ENCODE measurements around the gene VAV2. TPM values are rescaled to one million over a fixed set of nuclear protein-coding genes. Genes with fewer than 3 reads are reported as not detected.

Gene VAV2
- total RNA-seq, 1 donor from 2014 or later: 47.0 TPM

DNA sequence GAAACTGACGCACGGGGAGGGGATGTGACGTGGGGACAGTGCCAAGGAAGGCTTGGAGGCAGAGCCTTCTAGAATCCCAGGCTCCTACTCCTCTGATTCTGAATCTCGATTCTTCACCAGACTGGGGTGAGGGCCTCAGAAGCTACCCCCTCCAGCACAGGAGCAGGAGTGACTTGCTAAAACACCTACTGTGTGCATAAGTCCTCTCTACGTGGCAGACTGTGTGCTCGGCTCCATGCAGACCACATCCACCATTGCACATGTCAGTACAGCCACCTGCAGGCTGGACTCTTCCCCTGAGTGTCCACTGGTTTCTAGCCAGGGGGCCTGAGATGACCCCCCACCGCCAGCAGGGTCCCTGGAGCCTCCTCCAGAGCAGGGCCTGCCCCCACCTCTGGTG lies 182.8 kb downstream of the VAV2 start:
- Mint-ChIP-seq H3K4me3 (no peak overlapping the region), H3K27ac (ENCODE audit: unreplicated experiment) (no peak overlapping the region), H3K9me3 (no peaks in the 10 kb centered on the region), H3K36me3 (ENCODE audit: low read depth) (no peaks in the 10 kb centered on the region), H3K4me1 (no peaks in the 10 kb centered on the region), H3K27me3 (ENCODE audit: low read depth) (no peaks in the 10 kb centered on the region)
- DNase-seq (ENCODE audit: low read depth, low spot score): no peak
- TF ChIP-seq CTCF (conservative IDR thresholded peaks at IDR 0.05): no peak

DNA sequence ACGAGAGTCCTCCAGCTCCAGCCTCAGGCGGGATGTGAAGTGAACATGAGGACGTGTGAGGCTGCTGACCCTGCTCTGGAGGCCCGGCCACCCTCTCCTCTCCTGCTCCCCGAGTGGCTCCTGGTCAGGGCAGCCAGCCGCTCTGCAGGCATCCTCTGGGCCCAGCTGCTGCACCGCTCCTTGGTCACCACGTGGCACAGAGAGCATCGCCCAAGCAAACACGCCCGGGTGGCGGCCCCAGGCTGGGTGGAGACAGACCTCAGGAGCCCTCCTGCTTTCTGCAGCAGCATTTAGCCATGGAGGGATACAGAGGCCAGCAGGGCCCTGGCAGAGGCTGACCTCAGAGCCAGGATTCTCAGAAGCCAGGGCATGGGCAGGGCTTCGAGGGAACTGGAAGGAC lies 184.3 kb downstream of the VAV2 start:
- TF ChIP-seq CTCF (conservative IDR thresholded peaks at IDR 0.05): no peak
- DNase-seq (ENCODE audit: low read depth, low spot score): no peak
- no peaks in the 10 kb centered on the region for H3K4me1 Mint-ChIP-seq
- H3K4me3 Mint-ChIP-seq: no peak overlapping the region
- H3K9me3 Mint-ChIP-seq: no peaks in the 10 kb centered on the region
- no peak overlapping the region for H3K27ac Mint-ChIP-seq (ENCODE audit: unreplicated experiment)
- no peaks in the 10 kb centered on the region for H3K36me3 Mint-ChIP-seq (ENCODE audit: low read depth)
- H3K27me3 Mint-ChIP-seq (ENCODE audit: low read depth): no peaks in the 10 kb centered on the region

DNA sequence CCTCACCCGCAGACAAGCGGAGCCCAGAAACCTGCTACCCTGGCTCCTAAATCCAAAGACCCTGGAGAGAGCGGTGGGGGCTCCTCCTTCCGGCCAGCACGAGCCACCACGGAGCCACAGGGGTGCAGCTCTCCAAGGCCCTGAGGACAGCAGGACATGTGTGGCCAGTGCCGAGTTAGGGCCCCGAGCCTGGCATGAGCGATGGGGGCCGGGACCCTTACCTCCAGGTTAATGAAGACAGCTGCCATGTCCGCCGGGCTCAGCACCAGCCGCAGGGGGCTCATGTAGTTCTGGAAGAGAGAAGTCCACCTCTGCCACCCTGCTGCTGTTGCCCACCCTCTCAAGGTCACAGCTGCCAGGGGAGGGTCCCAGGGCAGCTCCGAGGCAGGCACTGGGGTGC lies 185.1 kb downstream of the VAV2 start:
- Mint-ChIP-seq H3K9me3 (no peaks in the 10 kb centered on the region), H3K27ac (ENCODE audit: unreplicated experiment) (no peak overlapping the region), H3K4me1 (no peaks in the 10 kb centered on the region), H3K4me3 (no peak overlapping the region), H3K36me3 (ENCODE audit: low read depth) (no peaks in the 10 kb centered on the region), H3K27me3 (ENCODE audit: low read depth) (no peaks in the 10 kb centered on the region)
- no peak for TF ChIP-seq CTCF (conservative IDR thresholded peaks at IDR 0.05)
- DNase-seq (ENCODE audit: low read depth, low spot score): no peak

GRCh38 chr9:133806623-133807010 lies 185.5 kb downstream of the VAV2 start:
- no peaks in the 10 kb centered on the region for H3K27me3 Mint-ChIP-seq (ENCODE audit: low read depth)
- TF ChIP-seq CTCF (conservative IDR thresholded peaks at IDR 0.05): no peak
- no peak for DNase-seq (ENCODE audit: low read depth, low spot score)
- no peaks in the 10 kb centered on the region for H3K36me3 Mint-ChIP-seq (ENCODE audit: low read depth)
- H3K4me3 Mint-ChIP-seq: no peak overlapping the region
- no peaks in the 10 kb centered on the region for H3K9me3 Mint-ChIP-seq
- H3K27ac Mint-ChIP-seq (ENCODE audit: unreplicated experiment): no peak overlapping the region
- H3K4me1 Mint-ChIP-seq: no peaks in the 10 kb centered on the region

- Mint-ChIP-seq H3K4me1 (no peaks in the 10 kb centered on the region), H3K4me3 (no peak overlapping the region), H3K27me3 (ENCODE audit: low read depth) (no peaks in the 10 kb centered on the region), H3K27ac (ENCODE audit: unreplicated experiment) (no peak overlapping the region), H3K36me3 (ENCODE audit: low read depth) (no peaks in the 10 kb centered on the region), H3K9me3 (no peaks in the 10 kb centered on the region)
- no peak for DNase-seq (ENCODE audit: low read depth, low spot score)
- no peak for TF ChIP-seq CTCF (conservative IDR thresholded peaks at IDR 0.05)
These were observed 186.1 kb downstream of the VAV2 start for GRCh38 chr9:133805876-133806622.
